Left ventricle myocardium inferior (tissue), 1 donor: ENCODE data around the gene NELFB. TPM values are rescaled to one million over a fixed set of nuclear protein-coding genes. Genes with fewer than 3 reads are reported as not detected.
A peak's percentile ranks its signal among the peaks of the same experiment; 100 is the strongest.

ENCODE experiments used
- DNase-seq: peaks from one replicate; pipeline ENCODE4 v3.0.0-alpha.2; 2020
- H3K27ac ChIP-seq: fragments of 200-600 bp; replicated peaks from 2 replicates; pipeline ENCODE4 v1.8.0; 2021
- H3K27me3 ChIP-seq: fragments of 200-600 bp; 2 replicates; pipeline ENCODE4 v1.8.0; 2021; ENCODE audit warnings: low read depth
- H3K36me3 ChIP-seq: fragments of 200-600 bp; 2 replicates; pipeline ENCODE4 v1.8.0; 2021
- H3K4me1 ChIP-seq: fragments of 200-600 bp; 2 replicates; pipeline ENCODE4 v1.8.0; 2021
- H3K4me3 ChIP-seq: fragments of 200-600 bp; 2 replicates; pipeline ENCODE4 v1.8.0; 2021; ENCODE audit warnings: mild to moderate bottlenecking, moderate library complexity
- H3K9me3 ChIP-seq: fragments of 200-600 bp; replicated peaks from 2 replicates; pipeline ENCODE4 v1.8.0; 2021
- CTCF ChIP-seq: fragments of 200-600 bp; IDR thresholded peaks from 2 replicates; pipeline ENCODE4 v1.8.0; 2021; ENCODE audit warnings: antibody characterized with exemption, mild to moderate bottlenecking, borderline replicate concordance
- intact Hi-C: fragments of 100-400 bp; cut with micrococcal nuclease; formaldehyde crosslinking; loops from one replicate; pipeline ENCODE4 v1.11.0; 2022
- total RNA-seq: library from RNA; stranded (reverse); fragmentation: NEBNext Ultra II Directional; extraction: Animal tissue kit (Norgen Biotek cat#: 25700); gene quantifications from one replicate; pipeline ENCODE4 v1.2.1, GENCODE V29; 2021
- donor health status: DM: no; HTN: yes; CAD: no; lungs with severe emphysema.

NELFB gene
- total RNA-seq, 1 donor from 2014 or later = 35.2 TPM

DNA sequence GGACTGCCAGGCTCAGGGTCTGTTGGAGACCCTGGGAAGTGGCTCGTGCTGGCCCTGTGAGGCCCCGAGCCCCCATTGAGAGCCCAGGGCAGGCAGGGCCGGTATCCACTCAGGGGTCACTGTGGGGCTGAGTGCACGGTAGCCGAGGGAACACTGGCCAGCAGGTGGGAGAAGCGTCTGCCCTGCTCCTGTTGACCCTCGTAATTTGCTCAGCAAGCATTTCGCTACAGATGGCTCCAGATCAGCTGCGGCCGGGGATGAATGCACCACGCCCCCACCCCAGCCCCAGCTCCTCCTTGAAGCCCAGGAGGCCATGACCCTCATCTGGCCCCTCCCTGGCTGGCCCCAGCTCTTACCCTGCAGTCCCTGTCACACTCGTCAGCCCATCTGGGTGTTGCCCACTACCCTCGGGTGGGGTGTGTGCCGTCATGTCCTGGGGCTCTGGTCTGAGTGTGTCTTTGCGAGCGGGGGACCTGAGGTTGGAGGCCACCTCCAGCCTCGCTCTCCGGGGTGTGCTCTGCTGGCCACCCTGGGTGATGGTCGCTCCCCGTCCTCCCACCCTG lies 53.0 kb downstream of the NELFB start:
- DNase-seq = no peak
- Histone ChIP-seq H3K36me3 (no peaks in the 10 kb centered on the region), H3K4me3 (no peak overlapping the region), H3K4me1 (peaks cover 45% of the 10 kb centered on the region), H3K27me3 (peaks cover 37% of the 10 kb centered on the region), H3K9me3 (no peaks in the 10 kb centered on the region), H3K27ac (no peak overlapping the region)
- no peak for TF ChIP-seq CTCF
- intact Hi-C loops = no loop called here

- no peaks in the 10 kb centered on the region for H3K36me3 ChIP-seq
- H3K4me3 ChIP-seq = no peak overlapping the region
- TF ChIP-seq CTCF = no peak
- H3K27ac ChIP-seq = no peak overlapping the region
- peak; percentile 11 for DNase-seq
- intact Hi-C loops = no loop called here
- no peaks in the 10 kb centered on the region for H3K9me3 ChIP-seq
- H3K4me1 ChIP-seq = peaks cover 32% of the 10 kb centered on the region
- H3K27me3 ChIP-seq = peaks cover 37% of the 10 kb centered on the region
Observed at GRCh38 chr9:137309368-137310188, 54.5 kb downstream of the NELFB start.

DNA sequence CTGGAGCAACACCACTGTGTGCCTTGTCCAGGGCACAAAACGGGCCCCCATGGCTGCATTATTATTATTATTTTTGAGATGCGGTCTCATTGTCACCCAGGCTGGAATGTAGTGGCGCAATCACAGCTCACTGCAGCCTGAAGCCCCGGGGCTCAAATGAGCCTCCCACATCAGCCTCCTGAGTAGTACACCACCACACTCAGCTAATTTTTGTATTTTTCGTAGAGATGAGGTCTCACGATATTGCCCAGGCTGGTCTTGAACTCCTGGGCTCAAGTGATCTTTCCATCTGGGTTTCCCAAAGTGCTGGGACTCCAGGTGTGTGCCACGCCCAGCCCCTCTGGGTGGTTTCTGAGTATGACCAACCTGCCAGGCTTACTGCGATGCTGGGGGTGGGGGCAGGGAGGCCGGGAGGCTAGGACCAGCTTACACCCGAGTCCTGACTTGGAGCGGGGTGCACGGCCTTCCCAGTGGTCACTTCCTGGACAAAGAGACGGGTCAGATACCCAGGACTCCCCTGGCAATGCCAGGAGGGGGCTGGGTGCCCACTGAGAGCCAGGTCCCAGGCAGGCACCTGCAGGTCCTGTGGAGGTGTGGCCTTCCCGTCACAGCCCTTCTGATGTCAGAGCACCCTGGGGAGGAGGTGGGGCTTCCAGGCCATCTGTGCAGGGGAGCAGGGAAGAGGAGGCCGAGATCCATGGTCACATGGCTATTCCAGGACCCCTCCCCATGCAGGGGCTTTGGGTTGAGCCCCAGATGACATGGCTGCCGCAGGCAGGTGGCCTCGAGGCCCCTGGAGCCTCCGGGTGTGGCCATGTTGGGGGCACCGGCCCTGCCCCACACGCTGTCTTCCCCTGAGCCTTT lies 55.3 kb downstream of the NELFB start:
- intact Hi-C loops = no loop called here
- peak; percentile 12 for DNase-seq
- H3K27me3 ChIP-seq = peaks cover 36% of the 10 kb centered on the region

GRCh38 chr9:137311171-137311985 lies 56.3 kb downstream of the NELFB start:
- Histone ChIP-seq H3K27me3 (peaks cover 36% of the 10 kb centered on the region), H3K9me3 (no peaks in the 10 kb centered on the region), H3K27ac (peak overlapping the region; percentile 8), H3K4me1 (peaks cover 32% of the 10 kb centered on the region), H3K4me3 (no peak overlapping the region), H3K36me3 (no peaks in the 10 kb centered on the region)
- intact Hi-C loops = no loop called here
- peak; percentile 13 for DNase-seq
- no peak for TF ChIP-seq CTCF

More for the DNA sequence above, 55.3 kb downstream of the NELFB start:
- H3K27ac ChIP-seq = no peak overlapping the region
- H3K4me3 ChIP-seq = no peak overlapping the region
- no peaks in the 10 kb centered on the region for H3K36me3 ChIP-seq
- no peak for TF ChIP-seq CTCF
- no peaks in the 10 kb centered on the region for H3K9me3 ChIP-seq
- peaks cover 32% of the 10 kb centered on the region for H3K4me1 ChIP-seq
